WTC11 (cell line): ENCODE measurements around the gene ADGRF5. TPM values are rescaled to one million over a fixed set of nuclear protein-coding genes. Genes with fewer than 3 reads are reported as not detected.

Experiments
- ATAC-seq: fragments of 200-7000 bp; cut with Tn5 transposase; 2 replicates; pipeline ENCODE4 v1.10.0; 2021; ENCODE audit warnings: mild to moderate bottlenecking, moderate library complexity
- CTCF ChIA-PET: fragments of 300-600 bp; sonication (Branson Sonifier 250); formaldehyde crosslinking; loops from one replicate; lab custom pipeline; 2021; ENCODE audit warnings: antibody characterized with exemption; lab: Charles Lee
- POLR2A ChIA-PET: fragments of 350-600 bp; sonication (Branson Sonifier 250); formaldehyde crosslinking; loops from one replicate; lab custom pipeline; 2021; ENCODE audit warnings: antibody characterized with exemption; lab: Charles Lee
- DNase-seq: peaks from one replicate; pipeline ENCODE4 v3.0.0; 2021; ENCODE audit warnings: low spot score
- H3K27ac Mint-ChIP-seq: 2 replicates; pipeline ENCODE4 v1.8.0; 2021; ENCODE audit warnings: mixed read lengths
- H3K27me3 Mint-ChIP-seq: 2 replicates; pipeline ENCODE4 v1.8.0; 2021; ENCODE audit warnings: low read depth, mild to moderate bottlenecking, moderate library complexity, mixed read lengths
- H3K36me3 Mint-ChIP-seq: 2 replicates; pipeline ENCODE4 v1.8.0; 2021; ENCODE audit warnings: mixed read lengths
- H3K4me1 Mint-ChIP-seq: 2 replicates; pipeline ENCODE4 v1.8.0; 2022; ENCODE audit warnings: mixed read lengths
- H3K4me3 Mint-ChIP-seq: 2 replicates; pipeline ENCODE4 v1.8.0; 2021; ENCODE audit warnings: mild to moderate bottlenecking, moderate library complexity, mixed read lengths
- H3K9me3 Mint-ChIP-seq: 2 replicates; pipeline ENCODE4 v1.8.0; 2021; ENCODE audit warnings: mixed read lengths
- ARID4B ChIP-seq: sonication (generic); formaldehyde crosslinking; IDR thresholded peaks from 2 replicates; pipeline ENCODE4 v1.8.0; 2023; ENCODE audit warnings: missing genetic modification reagents, mild to moderate bottlenecking, borderline replicate concordance
- ATF3 ChIP-seq: sonication (generic); formaldehyde crosslinking; conservative IDR thresholded peaks from 2 replicates; pipeline ENCODE4 v1.8.1; 2022; ENCODE audit warnings: mild to moderate bottlenecking, missing genetic modification reagents
- CDX4 ChIP-seq: fragments of 250-450 bp; sonication (Bioruptor Pico); IDR thresholded peaks from 2 replicates; pipeline ENCODE4 v1.9.0; 2021; ENCODE audit warnings: moderate library complexity, mild to moderate bottlenecking, inconsistent platforms, borderline replicate concordance
- E2F5 ChIP-seq: sonication (generic); formaldehyde crosslinking; IDR thresholded peaks from 2 replicates; pipeline ENCODE4 v1.8.1; 2022; ENCODE audit warnings: mild to moderate bottlenecking, moderate library complexity, missing genetic modification reagents
- ERG ChIP-seq: fragments of 250-450 bp; sonication (Bioruptor Pico); IDR thresholded peaks from 2 replicates; pipeline ENCODE4 v1.8.0; 2021; ENCODE audit warnings: mild to moderate bottlenecking
- IRF2 ChIP-seq: sonication (generic); formaldehyde crosslinking; IDR thresholded peaks from 2 replicates; pipeline ENCODE4 v1.8.0; 2022; ENCODE audit warnings: low read depth, missing genetic modification reagents, borderline replicate concordance
- MLX ChIP-seq: sonication (generic); formaldehyde crosslinking; IDR thresholded peaks from 2 replicates; pipeline ENCODE4 v1.8.1; 2023; ENCODE audit warnings: mild to moderate bottlenecking, missing genetic modification reagents, moderate library complexity
- NFATC4 ChIP-seq: fragments of 250-450 bp; sonication (Bioruptor Pico); IDR thresholded peaks from 2 replicates; pipeline ENCODE4 v1.9.0; 2021; ENCODE audit warnings: mild to moderate bottlenecking
- PRDM15 ChIP-seq: sonication (generic); formaldehyde crosslinking; IDR thresholded peaks from 2 replicates; pipeline ENCODE4 v1.8.0; 2022; ENCODE audit warnings: missing genetic modification reagents
- TCF7 ChIP-seq: sonication (generic); formaldehyde crosslinking; IDR thresholded peaks from 2 replicates; pipeline ENCODE4 v1.8.0; 2022; ENCODE audit warnings: mild to moderate bottlenecking, low read depth, missing genetic modification reagents, moderate library complexity
- TP53 ChIP-seq: sonication (generic); formaldehyde crosslinking; IDR thresholded peaks from 2 replicates; pipeline ENCODE4 v1.8.1; 2023; ENCODE audit warnings: mild to moderate bottlenecking, missing genetic modification reagents
- USF2 ChIP-seq: sonication (generic); formaldehyde crosslinking; IDR thresholded peaks from 2 replicates; pipeline ENCODE4 v1.8.1; 2023; ENCODE audit warnings: mild to moderate bottlenecking, missing genetic modification reagents, moderate library complexity
- ZBTB43 ChIP-seq: sonication (generic); formaldehyde crosslinking; IDR thresholded peaks from 2 replicates; pipeline ENCODE4 v1.8.1; 2023; ENCODE audit warnings: mild to moderate bottlenecking, missing genetic modification reagents
- ZNF138 ChIP-seq: sonication (generic); formaldehyde crosslinking; conservative IDR thresholded peaks from 2 replicates; pipeline ENCODE4 v1.8.1; 2022; ENCODE audit warnings: mild to moderate bottlenecking, moderate library complexity, missing genetic modification reagents
- ZNF219 ChIP-seq: sonication (generic); formaldehyde crosslinking; IDR thresholded peaks from 2 replicates; pipeline ENCODE4 v1.8.0; 2023; ENCODE audit warnings: missing genetic modification reagents, mild to moderate bottlenecking, borderline replicate concordance
- ZNF512 ChIP-seq: sonication (generic); formaldehyde crosslinking; IDR thresholded peaks from 2 replicates; pipeline ENCODE4 v1.8.1; 2022; ENCODE audit warnings: missing genetic modification reagents, borderline replicate concordance
- total RNA-seq: library from RNA; stranded (reverse); gene quantifications from 3 replicates; pipeline ENCODE4 v1.2.3, GENCODE V29; 2021

The ADGRF5 gene
- total RNA-seq, 1 experiment from 2014 or later: 0.24 TPM

- TF ChIP-seq USF2: no peak
- no peak for TF ChIP-seq TP53 (CRISPR knock-in tag)
- TF ChIP-seq ZNF219: no peak
- TF ChIP-seq IRF2 (CRISPR knock-in tag): no peak
- TF ChIP-seq MLX (CRISPR knock-in tag): no peak
- TF ChIP-seq ERG (CRISPR knock-in tag): no peak
Observed at GRCh38 chr6:46891252-46891795, 30.4 kb downstream of the ADGRF5 start (continued).

- Mint-ChIP-seq H3K27ac (no peak overlapping the region), H3K36me3 (no peaks in the 10 kb centered on the region), H3K4me1 (no peaks in the 10 kb centered on the region), H3K27me3 (no peaks in the 10 kb centered on the region; the same call in 1 of the 2 replicates), H3K9me3 (no peaks in the 10 kb centered on the region), H3K4me3 (no peak overlapping the region)
- TF ChIP-seq E2F5 (CRISPR knock-in tag) (no peak), TCF7 (CRISPR knock-in tag) (no peak), ATF3 (CRISPR knock-in tag) (no peak), NFATC4 (CRISPR knock-in tag) (no peak), ERG (CRISPR knock-in tag) (no peak), ZNF512 (CRISPR knock-in tag) (no peak), ZBTB43 (CRISPR knock-in tag) (no peak), ZNF138 (CRISPR knock-in tag) (no peak), PRDM15 (CRISPR knock-in tag) (no peak), ARID4B (CRISPR knock-in tag) (no peak), CDX4 (CRISPR knock-in tag) (no peak)
- ChIA-PET POLR2A (no interaction called here), CTCF (no interaction called here)
- ATAC-seq: no peak
- DNase-seq: no peak
Observed at GRCh38 chr6:46888578-46888977, 33.2 kb downstream of the ADGRF5 start.
